Ishikawa (cell line): ENCODE results near the gene CHD1.

Source experiments
- CEBPB ChIP-seq: IDR thresholded peaks from 2 replicates; pipeline ENCODE4 v1.6.1; 2012
- EGR1 ChIP-seq: IDR thresholded peaks from 2 replicates; pipeline ENCODE4 v1.6.1; 2012
- EP300 ChIP-seq: IDR thresholded peaks from 2 replicates; pipeline ENCODE4 v1.6.1; 2012; ENCODE audit warnings: borderline replicate concordance
- MAX ChIP-seq: IDR thresholded peaks from 2 replicates; pipeline ENCODE4 v1.6.1; 2012
- RAD21 ChIP-seq: IDR thresholded peaks from 2 replicates; pipeline ENCODE4 v1.6.1; 2012; ENCODE audit warnings: low read depth
- REST ChIP-seq: IDR thresholded peaks from 2 replicates; pipeline ENCODE4 v1.6.1; 2012; ENCODE audit warnings: low read depth, mild to moderate bottlenecking
- TAF1 ChIP-seq: IDR thresholded peaks from 2 replicates; pipeline ENCODE4 v1.6.1; 2012; ENCODE audit warnings: low read depth, mild to moderate bottlenecking
- USF1 ChIP-seq: IDR thresholded peaks from 2 replicates; pipeline ENCODE4 v1.6.1; 2012
- YY1 ChIP-seq: IDR thresholded peaks from 2 replicates; pipeline ENCODE4 v1.6.1; 2012; ENCODE audit warnings: low read depth

GRCh38 chr5:98880598-98880997 lies 48.2 kb downstream of the CHD1 start:
- TF ChIP-seq MAX (no peak), CEBPB (no peak), RAD21 (no peak), EP300 (no peak), TAF1 (no peak), USF1 (no peak), EGR1 (no peak), REST (no peak), YY1 (no peak)
